DOHH2 (cell line): Measurements from ENCODE around the gene CACNA1D.
"Not testable (repeated sequence)": the region's sequence is repeated elsewhere in the genome, so short reads cannot be mapped to it uniquely, and the experiment has no call there.

Experiments
- H3F3A ChIP-seq: fragments of 200-600 bp; sonication (generic), shearing (Covaris generic); 2 replicates; pipeline ENCODE4 v1.6.0; 2016; ENCODE audit warnings: antibody characterized with exemption, mild to moderate bottlenecking; ENCODE audit not compliant: control insufficient read depth, insufficient read depth
- H3K27ac ChIP-seq: fragments of 200-600 bp; sonication (generic); 2 replicates; pipeline ENCODE4 v1.5.1; 2014; ENCODE audit warnings: low read depth, mild to moderate bottlenecking, low read length, moderate library complexity
- H3K27me3 ChIP-seq: fragments of 200-600 bp; sonication (generic); 2 replicates; pipeline ENCODE4 v1.6.1; 2014; ENCODE audit warnings: mild to moderate bottlenecking, low read length, mixed read lengths; ENCODE audit not compliant: control insufficient read depth
- H3K36me3 ChIP-seq: fragments of 200-600 bp; sonication (generic); 2 replicates; pipeline ENCODE4 v1.6.1; 2014; ENCODE audit warnings: mild to moderate bottlenecking, low read length, moderate library complexity, mixed read lengths; ENCODE audit not compliant: control insufficient read depth
- H3K4me1 ChIP-seq: fragments of 200-600 bp; sonication (generic); 2 replicates; pipeline ENCODE4 v1.6.1; 2014; ENCODE audit warnings: mild to moderate bottlenecking, low read length, mixed read lengths; ENCODE audit not compliant: control insufficient read depth
- H3K4me2 ChIP-seq: fragments of 200-600 bp; sonication (generic); 2 replicates; pipeline ENCODE4 v1.6.0; 2014; ENCODE audit warnings: mild to moderate bottlenecking, low read length, moderate library complexity
- H3K4me3 ChIP-seq: fragments of 200-600 bp; sonication (generic); 2 replicates; pipeline ENCODE4 v1.5.1; 2014; ENCODE audit warnings: mild to moderate bottlenecking, low read length, mixed read lengths
- H3K79me2 ChIP-seq: fragments of 200-600 bp; sonication (generic); 2 replicates; pipeline ENCODE4 v1.6.1; 2014; ENCODE audit warnings: mild to moderate bottlenecking, low read length, mixed read lengths; ENCODE audit not compliant: control insufficient read depth
- H3K9me2 ChIP-seq: fragments of 200-600 bp; sonication (generic); replicated peaks from 2 replicates; pipeline ENCODE4 v1.6.1; 2014; ENCODE audit warnings: mild to moderate bottlenecking, low read length, mixed read lengths; ENCODE audit not compliant: control insufficient read depth
- H3K9me3 ChIP-seq: fragments of 200-600 bp; sonication (generic); 2 replicates; pipeline ENCODE4 v1.6.1; 2014; ENCODE audit warnings: antibody characterized with exemption, low read length, mixed read lengths; ENCODE audit not compliant: control insufficient read depth, insufficient read depth
- H4K20me1 ChIP-seq: fragments of 200-600 bp; sonication (generic); 2 replicates; pipeline ENCODE4 v1.6.0; 2014; ENCODE audit warnings: low read depth, mild to moderate bottlenecking, antibody characterized with exemption, low read length, moderate library complexity; ENCODE audit not compliant: control insufficient read depth, insufficient read depth
- EZH2phosphoT487 ChIP-seq: fragments of 200-600 bp; sonication (generic); IDR thresholded peaks from 2 replicates; pipeline ENCODE4 v1.6.1; 2017; ENCODE audit warnings: borderline replicate concordance, mild to moderate bottlenecking, antibody characterized with exemption, low read length, moderate library complexity, mixed read lengths
- TF ChIP-seq, protein P1 (sequence below): fragments of 200-600 bp; sonication (generic); IDR thresholded peaks from one replicate; pipeline ENCODE4 v1.5.1; 2014; ENCODE audit warnings: antibody characterized with exemption, mild to moderate bottlenecking, low read depth, low read length; ENCODE audit not compliant: poor library complexity, severe bottlenecking

Gene CACNA1D

DNA sequence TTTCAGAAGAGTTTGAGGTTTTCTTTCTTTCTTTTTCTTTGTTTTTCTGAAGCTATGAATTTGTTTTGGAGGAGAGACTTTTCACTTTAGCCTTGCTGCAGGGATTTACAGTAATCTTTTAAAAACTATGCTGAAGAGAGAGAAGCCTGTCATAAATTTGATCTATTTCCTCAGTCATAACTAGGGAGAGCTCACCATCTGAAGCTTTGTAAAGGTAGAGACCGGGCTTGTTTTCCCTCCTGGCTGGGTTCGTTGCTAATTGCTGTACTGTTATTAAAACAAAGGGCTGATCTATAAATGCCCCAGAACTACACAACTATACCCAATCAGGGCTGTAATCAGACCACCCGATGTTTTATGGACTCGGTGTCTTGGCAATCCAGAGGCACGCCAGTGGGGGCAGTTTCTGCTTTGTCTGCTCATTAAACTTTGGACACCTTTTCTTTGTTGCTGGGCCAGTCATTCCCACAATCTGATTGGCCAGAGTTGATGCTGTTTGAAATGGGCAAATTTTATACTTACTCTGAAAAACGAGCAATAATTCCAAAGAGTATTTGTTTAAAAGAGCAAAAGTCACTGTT, 164.3 kb downstream of the CACNA1D start:
- 0 out of 2 replicates have a peak, but pooled peaks cover 3% of the 10 kb centered on the region for H3K27me3 ChIP-seq
- H3F3A ChIP-seq: no peaks in the 10 kb centered on the region
- H3K4me1 ChIP-seq: no peaks in the 10 kb centered on the region
- TF ChIP-seq, protein P1, sequence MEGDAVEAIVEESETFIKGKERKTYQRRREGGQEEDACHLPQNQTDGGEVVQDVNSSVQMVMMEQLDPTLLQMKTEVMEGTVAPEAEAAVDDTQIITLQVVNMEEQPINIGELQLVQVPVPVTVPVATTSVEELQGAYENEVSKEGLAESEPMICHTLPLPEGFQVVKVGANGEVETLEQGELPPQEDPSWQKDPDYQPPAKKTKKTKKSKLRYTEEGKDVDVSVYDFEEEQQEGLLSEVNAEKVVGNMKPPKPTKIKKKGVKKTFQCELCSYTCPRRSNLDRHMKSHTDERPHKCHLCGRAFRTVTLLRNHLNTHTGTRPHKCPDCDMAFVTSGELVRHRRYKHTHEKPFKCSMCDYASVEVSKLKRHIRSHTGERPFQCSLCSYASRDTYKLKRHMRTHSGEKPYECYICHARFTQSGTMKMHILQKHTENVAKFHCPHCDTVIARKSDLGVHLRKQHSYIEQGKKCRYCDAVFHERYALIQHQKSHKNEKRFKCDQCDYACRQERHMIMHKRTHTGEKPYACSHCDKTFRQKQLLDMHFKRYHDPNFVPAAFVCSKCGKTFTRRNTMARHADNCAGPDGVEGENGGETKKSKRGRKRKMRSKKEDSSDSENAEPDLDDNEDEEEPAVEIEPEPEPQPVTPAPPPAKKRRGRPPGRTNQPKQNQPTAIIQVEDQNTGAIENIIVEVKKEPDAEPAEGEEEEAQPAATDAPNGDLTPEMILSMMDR: no peak
- no peaks in the 10 kb centered on the region for H4K20me1 ChIP-seq
- H3K4me2 ChIP-seq: no peak overlapping the region
- no peaks in the 10 kb centered on the region for H3K9me3 ChIP-seq
- no peaks in the 10 kb centered on the region for H3K79me2 ChIP-seq
- H3K27ac ChIP-seq: no peak overlapping the region
- H3K36me3 ChIP-seq: no peaks in the 10 kb centered on the region
- H3K9me2 ChIP-seq: no peaks in the 10 kb centered on the region
- H3K4me3 ChIP-seq: no peak overlapping the region

DNA sequence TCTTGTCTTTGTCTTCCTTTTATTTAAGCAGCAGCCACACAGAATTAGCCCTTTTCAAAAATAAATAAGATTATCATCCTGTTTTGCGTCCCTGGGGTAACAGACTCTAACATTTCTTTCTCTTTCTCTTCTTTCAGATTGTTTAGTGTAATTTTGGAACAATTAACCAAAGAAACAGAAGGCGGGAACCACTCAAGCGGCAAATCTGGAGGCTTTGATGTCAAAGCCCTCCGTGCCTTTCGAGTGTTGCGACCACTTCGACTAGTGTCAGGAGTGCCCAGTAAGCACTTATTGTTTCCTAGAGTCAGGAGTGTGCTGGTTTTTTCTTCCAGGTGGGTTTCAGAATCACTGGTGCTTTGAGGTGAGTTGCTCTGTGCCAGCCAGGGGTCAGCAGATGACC, 165.6 kb downstream of the CACNA1D start:
- Histone ChIP-seq H3K79me2 (no peaks in the 10 kb centered on the region), H3K36me3 (no peaks in the 10 kb centered on the region), H3K4me1 (no peaks in the 10 kb centered on the region), H3F3A (no peaks in the 10 kb centered on the region), H3K27ac (no peak overlapping the region), H3K4me3 (no peak overlapping the region), H3K4me2 (no peak overlapping the region), H3K27me3 (0 out of 2 replicates have a peak, but pooled peaks cover 3% of the 10 kb centered on the region), H3K9me3 (no peaks in the 10 kb centered on the region), H4K20me1 (no peaks in the 10 kb centered on the region), H3K9me2 (no peaks in the 10 kb centered on the region)
- TF ChIP-seq, protein P1: no peak
- no peak for TF ChIP-seq EZH2phosphoT487

DNA sequence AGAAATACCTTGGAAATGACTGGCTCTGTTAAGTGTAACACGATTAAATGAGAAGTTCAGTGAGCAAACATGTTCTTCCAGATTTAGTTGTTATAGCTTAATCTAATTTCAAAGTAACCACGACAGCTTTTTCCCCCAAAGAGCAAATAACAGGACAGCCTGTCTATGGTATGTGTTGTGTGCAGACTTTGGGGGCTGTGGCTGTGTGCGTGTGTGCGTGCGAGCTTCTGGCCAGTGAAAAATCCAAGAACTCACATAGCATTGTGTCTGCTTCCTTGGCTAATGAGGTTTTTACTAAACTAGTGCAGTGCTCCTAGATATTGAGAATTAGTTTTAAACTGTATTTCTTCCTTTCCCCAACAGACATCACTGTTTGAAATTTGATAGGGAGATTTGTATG, 167.1 kb downstream of the CACNA1D start:
- Histone ChIP-seq H3K4me2 (no peak overlapping the region), H3K4me3 (no peak overlapping the region), H3F3A (no peaks in the 10 kb centered on the region), H4K20me1 (no peaks in the 10 kb centered on the region), H3K36me3 (no peaks in the 10 kb centered on the region), H3K79me2 (no peaks in the 10 kb centered on the region), H3K4me1 (no peaks in the 10 kb centered on the region), H3K27me3 (0 out of 2 replicates have a peak, but pooled peaks cover 3% of the 10 kb centered on the region), H3K27ac (no peak overlapping the region), H3K9me3 (no peaks in the 10 kb centered on the region), H3K9me2 (no peaks in the 10 kb centered on the region)
- TF ChIP-seq EZH2phosphoT487: no peak
- TF ChIP-seq, protein P1: no peak

DNA sequence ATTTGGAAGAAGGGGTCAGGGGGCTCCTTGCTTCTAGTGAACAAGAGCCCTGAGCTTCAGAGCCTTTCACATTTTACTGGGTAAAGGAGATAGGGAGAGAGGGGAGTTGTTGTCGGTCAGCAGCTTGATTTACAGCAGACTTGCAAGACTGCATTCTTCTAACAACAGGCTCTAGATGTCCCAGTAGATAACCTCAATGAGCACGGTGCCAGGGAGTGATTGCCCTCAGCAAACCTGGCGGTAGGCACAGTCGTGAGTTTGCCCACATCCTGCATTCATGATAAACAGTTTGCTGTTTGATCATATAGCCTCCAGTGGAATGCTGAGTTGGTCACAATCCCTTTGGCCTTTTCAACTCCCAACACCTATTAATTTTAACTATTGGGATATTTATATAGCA, 170.4 kb downstream of the CACNA1D start:
- not testable (repeated sequence) for H3K9me3 ChIP-seq, H3K4me1 ChIP-seq, H4K20me1 ChIP-seq, H3K27me3 ChIP-seq, H3K79me2 ChIP-seq, H3K4me2 ChIP-seq, H3K9me2 ChIP-seq, H3F3A ChIP-seq, H3K4me3 ChIP-seq, H3K36me3 ChIP-seq, H3K27ac ChIP-seq
